IPS-NIHi11 (cell line): Measurements from ENCODE around the gene SLC37A2.
"Not testable (repeated sequence)": the region's sequence is repeated elsewhere in the genome, so short reads cannot be mapped to it uniquely, and the experiment has no call there.

ENCODE experiments used
- DNase-seq: peaks from one replicate; pipeline ENCODE4 v3.0.0; 2012; ENCODE audit warnings: mixed read lengths, low spot score

The SLC37A2 gene

GRCh38 chr11:125062931-125063428 lies at the start of gene SLC37A2:
SLC37A2 (plus strand) TSS chr11:125063305; CDS start chr11:125063368, 63 bp downstream.
- peak; percentile 89 for DNase-seq

DNA sequence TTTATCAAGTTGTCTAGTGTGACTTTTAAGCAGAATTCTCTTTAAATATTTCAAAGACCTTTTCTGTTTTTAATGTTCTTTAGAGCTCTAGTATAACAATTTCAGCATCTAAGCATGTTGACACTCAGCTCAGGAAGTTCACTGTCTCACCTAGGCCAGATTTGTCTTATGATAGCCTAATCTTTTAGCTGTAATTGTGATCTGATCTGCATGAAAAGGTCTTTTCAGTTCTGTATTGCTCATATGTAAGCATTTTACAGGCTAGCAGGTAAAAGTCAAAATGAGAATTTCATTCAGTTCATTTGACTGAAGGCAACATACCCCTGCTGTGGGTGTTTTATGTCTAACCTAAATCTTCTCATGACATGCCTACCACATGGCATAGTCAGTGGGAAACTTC lies 46.7 kb upstream of the SLC37A2 start:
- no peak for DNase-seq

DNA sequence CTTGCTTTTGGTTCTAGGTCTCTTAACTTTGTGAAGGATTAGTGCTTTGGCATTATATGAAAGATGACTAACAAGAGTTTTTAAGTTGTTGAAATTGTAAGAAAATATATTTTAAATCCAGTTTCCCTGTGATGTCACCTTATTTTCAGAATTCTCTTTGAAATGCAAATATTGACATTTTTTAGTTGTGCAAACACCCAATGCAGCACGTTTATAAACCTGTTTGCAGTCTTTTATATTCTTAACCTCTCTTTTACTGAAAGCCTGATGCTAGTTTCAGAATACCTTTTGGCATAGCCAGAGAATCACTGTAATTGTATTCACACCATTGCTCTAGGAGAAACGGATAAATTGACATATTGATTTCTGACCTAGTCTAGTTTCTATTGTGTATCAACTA lies 42.8 kb upstream of the SLC37A2 start:
- no peak for DNase-seq

DNA sequence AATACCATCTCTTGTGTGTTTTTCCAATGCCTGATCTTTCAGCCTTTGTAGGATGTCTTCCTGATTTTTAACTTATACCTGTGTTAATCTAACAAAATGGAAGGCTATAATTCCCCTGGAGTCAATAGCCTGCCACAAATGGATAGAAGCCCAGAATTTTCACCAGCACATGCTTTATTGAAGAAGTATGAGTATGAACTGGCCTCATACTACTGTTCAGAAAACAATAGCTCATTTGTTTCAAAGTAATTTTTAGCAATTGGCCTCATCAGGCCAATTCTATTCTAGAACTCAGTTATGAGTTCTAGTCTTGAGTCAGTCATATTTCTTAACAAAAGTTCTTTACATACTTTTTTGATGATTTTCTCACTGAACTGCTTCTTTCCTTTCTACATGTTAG lies 40.6 kb upstream of the SLC37A2 start:
- DNase-seq, result no peak

GRCh38 chr11:125025968-125026367 lies 37.1 kb upstream of the SLC37A2 start:
- no peak for DNase-seq

DNA sequence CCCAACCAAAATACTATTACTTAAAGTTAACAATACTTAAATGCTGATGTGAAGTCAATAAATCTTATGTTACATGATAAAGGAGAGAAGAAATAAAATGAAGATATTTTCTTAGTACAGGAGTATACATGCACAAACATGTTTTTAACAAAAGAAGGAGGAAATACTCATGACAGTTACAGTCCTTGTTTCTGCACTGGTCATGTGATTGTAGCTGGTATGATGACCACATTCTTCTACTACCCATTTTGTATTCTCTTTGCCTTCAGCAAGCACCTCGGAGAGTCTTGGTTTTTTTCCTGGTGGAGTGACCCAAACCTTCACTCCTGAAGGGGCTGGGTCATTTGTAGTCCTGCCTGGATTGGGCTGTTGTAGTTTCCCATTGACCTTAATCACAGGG lies 33.7 kb upstream of the SLC37A2 start:
- DNase-seq, result not testable (repeated sequence)

DNA sequence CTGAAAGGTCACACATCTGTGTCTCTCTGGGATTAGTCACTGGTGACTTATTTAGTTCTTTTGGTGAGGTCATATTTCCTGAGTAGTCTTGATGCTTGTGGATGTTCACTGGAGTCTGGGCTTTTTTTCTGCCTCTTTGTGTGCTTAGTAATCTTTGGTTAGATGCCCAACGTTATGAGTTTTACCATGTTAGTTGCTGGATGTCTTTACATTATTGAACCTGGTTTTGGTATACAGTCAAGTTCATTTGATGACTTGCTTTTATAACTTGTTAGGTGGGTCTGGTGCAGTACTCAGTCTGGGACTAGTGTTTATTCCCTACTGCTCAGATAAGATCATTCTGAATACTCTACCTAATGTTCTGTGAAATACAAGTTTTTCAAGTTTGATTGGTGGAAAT lies 26.2 kb upstream of the SLC37A2 start:
- DNase-seq, result no peak

DNA sequence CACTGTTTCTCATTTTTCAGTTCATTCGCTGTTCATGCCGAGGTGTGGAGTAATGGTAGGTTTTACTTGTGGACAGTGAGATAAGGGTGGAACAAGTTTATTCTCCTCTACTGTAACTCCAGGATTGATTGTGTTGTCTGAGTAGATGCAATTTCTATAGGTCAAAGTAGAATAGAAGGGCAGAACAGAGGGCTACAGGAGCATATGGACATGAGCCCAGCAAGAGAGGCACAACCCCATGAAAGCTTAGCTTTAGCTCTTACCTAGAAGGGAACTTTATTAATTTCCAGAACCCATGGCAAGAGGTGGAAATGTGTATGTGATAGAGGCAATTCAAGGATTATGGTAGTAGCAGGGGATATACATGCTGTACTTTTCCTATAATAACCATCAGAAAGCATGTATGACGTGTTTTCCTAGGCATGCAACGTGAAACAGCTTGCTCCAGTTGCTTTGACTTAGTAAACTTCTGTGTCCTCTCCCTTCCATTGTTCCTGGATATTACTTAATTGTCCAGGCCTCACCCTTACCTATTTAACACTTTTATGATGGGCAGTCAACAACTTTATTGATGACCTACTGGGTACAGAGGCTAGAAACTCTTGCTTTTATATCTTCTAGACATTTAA lies 13.8 kb upstream of the SLC37A2 start:
- DNase-seq, result no peak

- DNase-seq, result no peak
Measured at GRCh38 chr11:125052047-125052446, 11.1 kb upstream of the SLC37A2 start.

- no peak for DNase-seq
Measured at GRCh38 chr11:125053167-125053566, 9.9 kb upstream of the SLC37A2 start.

DNA sequence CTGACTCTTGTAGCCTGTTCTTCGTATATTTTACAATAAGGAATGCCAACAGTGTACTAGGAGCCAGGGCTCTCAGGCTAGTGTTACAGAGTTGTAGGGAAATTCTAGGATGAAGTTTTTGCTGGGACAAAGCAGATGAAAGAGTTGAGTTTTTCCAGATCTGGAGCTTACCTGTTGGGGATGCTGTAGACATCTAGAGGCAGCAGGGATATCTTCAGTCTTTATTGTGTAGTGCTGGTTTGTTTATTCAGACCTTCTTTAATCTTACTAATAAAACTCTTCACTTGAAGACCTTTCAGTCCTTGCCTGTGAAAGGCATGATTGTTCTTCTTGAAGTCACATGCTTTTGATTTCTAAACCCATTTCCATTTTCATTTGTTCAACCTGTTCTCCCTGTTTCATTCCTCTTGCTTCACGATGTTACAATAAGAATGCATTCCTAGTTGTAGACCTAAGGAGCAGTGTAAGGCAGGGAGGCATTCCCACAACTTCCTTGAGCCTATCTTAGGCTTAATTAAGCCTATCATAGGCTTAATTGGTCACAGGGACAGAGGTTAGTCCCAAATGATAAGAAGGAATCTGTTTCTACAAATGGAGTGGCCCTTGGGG lies 7.9 kb upstream of the SLC37A2 start:
- DNase-seq, result no peak

DNA sequence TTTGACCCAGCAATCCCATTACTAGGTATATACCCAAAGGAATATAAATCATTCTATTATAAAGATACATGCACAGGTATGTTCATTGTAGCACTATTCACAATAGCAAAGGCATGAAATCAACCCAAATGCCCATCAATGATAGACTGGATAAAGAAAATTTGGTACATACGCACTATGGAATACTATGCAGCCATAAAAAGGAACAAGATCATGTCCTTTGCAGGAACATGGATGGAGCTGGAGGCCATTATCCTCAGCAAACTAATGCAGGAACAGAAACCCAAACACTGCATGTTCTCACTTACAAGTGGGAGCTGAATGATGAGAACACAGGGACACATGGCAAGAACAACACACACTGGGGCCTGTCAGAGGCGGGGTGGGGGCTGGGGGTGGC lies 7.0 kb upstream of the SLC37A2 start:
- DNase-seq, result not testable (repeated sequence)

GRCh38 chr11:125056931-125057692 lies 6.0 kb upstream of the SLC37A2 start:
- DNase-seq, result no peak

- DNase-seq, result no peak
Measured at GRCh38 chr11:125057693-125058016, 5.5 kb upstream of the SLC37A2 start.

DNA sequence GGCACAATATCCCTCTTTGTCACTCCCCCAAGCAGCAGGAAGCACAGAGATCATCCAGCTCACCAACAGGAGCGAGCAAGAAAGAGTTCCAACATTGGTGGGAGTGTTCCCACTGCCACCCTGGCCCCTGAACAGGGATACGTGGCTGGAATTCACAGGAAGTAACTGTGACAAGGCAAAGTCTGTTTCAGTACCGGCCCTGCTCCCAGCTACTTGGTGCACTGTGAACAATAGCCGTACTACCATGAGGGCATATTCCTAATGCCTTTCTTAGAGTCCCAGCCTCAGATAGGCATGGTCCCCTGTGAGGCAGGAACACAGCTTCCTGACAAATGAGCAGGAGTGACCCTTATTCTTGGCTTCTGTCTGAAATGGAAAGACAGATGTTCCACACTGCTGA lies 1.8 kb upstream of the SLC37A2 start:
- no peak for DNase-seq

DNA sequence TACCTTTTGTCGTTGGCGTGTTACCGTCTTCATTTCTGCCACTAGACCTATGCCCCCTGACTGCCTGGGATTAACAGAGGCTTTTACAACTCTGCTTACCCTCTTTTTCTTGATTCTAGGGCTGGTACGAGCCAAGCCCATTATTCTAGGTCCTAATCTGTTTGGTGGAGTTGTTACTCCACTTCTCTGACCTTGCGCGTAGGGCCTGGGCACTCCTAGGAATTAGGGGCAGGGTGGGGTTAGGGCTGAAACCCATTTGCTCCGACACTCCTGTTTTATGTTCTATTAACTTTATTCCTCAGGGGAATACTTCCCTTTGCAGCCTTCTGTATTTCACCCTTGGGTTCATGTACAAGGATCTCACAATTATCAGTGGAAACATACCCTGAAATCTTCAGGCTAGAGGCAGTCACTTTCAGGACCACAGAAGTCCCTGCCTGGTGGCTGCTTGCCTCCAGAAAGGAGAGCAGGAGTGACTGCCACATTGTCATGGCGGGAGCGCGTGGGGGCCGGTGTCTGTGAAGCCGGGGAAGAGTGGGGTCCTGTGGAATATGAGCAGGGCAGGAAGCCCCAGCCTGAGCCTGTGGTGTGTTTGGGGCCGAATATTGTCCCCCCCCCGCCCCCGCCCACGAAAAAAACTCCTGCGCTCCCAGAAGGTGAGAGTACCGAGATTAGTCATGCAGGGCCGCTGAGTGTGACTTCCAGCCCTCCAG lies 731 bp upstream of the SLC37A2 start:
- no peak for DNase-seq

DNA sequence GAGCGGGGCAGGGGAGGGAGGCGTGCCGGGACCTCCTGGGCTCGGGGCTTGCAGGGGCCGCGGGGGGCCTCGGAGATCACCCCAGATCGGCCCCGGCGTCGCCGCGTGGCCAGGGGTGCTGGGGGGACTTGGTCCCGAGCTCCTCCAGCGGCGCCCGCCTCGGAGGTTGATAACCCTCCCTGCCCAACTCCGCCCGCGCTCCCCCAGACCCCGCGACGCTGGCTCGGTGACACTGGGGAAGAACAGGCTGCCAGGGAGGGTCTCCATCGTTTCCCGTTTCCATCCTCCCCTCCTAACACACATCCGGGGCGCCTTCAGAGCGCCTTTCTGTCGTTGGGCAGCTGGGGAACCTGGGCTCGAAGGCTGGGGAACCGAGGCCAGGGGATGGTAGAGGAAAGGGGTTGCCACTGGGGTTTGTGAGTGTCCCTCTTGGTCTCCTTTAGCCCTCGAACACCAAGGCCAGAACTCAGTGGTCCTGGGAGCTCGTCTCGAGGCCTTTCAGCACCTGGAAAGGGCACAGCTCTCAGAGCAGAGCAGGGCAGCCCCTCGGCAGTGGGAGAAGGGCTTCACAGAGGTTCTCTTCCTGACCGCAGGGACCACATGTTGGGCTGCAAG lies 431 bp downstream of the SLC37A2 start:
- DNase-seq, result peak; percentile 66

DNA sequence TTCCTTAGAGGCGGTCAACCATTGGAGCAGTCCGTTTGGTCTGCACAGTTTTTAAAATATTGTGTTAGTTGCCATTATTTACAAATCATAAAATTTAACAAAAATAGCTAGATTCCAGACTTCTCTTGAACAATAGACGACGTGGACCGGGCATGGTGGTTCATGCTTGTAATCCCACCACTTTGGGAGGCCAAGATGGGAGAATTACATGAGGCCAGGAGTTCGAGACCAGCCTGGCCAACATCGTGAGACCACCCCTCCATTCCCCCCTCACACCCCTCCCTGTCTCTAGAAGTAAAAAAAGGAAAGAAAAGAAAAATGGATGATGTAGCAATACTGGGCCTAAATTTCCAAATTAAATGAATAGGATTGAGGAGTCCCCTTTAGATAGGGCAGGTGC lies 965 bp downstream of the SLC37A2 start:
- DNase-seq, result no peak

DNA sequence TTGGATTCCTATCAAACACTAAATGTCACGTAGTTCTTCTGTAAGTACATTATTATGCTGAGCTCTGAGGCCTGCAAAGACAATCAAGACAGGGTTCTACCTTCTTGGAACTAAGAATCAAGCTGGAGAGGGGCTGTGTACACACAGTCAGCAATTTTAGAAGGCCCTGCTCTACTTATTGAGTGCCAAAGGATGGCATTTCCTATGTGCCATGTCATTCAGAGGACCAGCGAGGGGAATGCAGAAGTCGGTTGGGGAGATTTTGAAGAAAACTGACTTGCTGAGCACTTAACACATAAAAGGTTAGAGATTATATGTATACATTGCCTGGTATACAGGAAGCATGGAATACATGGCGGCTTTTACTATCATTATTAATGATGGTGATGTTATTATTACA lies 5.3 kb downstream of the SLC37A2 start:
- DNase-seq, result no peak

DNA sequence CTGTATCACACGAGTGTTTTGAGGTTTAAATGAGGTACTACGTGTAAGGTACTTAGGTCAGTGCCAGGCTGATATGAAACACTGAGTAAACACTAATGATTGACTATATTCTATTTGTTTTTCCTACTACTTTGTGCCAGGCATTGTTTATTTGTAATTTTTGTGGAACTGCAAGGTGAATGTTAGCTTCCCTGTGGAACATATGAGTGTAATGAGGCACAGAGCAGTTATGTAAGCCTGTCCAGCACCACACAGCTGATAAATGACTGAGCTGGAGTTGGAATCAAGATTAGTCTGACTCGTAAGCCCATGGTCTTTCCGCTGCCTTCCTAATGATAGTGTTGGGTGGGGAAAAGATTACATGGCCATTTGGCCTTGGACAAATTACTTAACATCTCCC lies 5.9 kb downstream of the SLC37A2 start:
- DNase-seq, result no peak

- no peak for DNase-seq
Measured at GRCh38 chr11:125069796-125070195, 6.7 kb downstream of the SLC37A2 start.

GRCh38 chr11:125070699-125071254 lies 7.7 kb downstream of the SLC37A2 start:
- no peak for DNase-seq
